ENCODE data around the gene CHST8.

CHST8 gene

GRCh38 chr19:33734913-33735312, 113.2 kb downstream of the CHST8 start:
- H3K36me3 ChIP-seq (ENCODE audit: control insufficient read depth, low read length), result no peaks in the 10 kb centered on the region
- H3K9me3 ChIP-seq (ENCODE audit: control insufficient read depth, insufficient read depth, low read length), result no peaks in the 10 kb centered on the region
- H3K27ac ChIP-seq (ENCODE audit: low read depth, low read length), result no peak overlapping the region
- no peak for TF ChIP-seq EZH2phosphoT487 (IDR thresholded peaks at IDR 0.05; ENCODE audit: borderline replicate concordance, low read length)
- TF ChIP-seq CTCF (IDR thresholded peaks at IDR 0.05; ENCODE audit: low read depth, low read length, poor library complexity, severe bottlenecking), result no peak
- H3F3A ChIP-seq (ENCODE audit: control insufficient read depth, insufficient read depth), result no peaks in the 10 kb centered on the region
- no peaks in the 10 kb centered on the region for H3K27me3 ChIP-seq (ENCODE audit: control insufficient read depth, low read length)
- H3K4me1 ChIP-seq (ENCODE audit: control insufficient read depth, low read length), result no peaks in the 10 kb centered on the region
- H4K20me1 ChIP-seq (ENCODE audit: control insufficient read depth, insufficient read depth, low read depth, low read length), result no peaks in the 10 kb centered on the region
- H3K4me2 ChIP-seq (ENCODE audit: low read length), result no peak overlapping the region
- H3K9me2 ChIP-seq (replicated peaks; ENCODE audit: control insufficient read depth, low read length), result no peaks in the 10 kb centered on the region
- no peaks in the 10 kb centered on the region for H3K79me2 ChIP-seq (ENCODE audit: control insufficient read depth, low read length)
- no peak overlapping the region for H3K4me3 ChIP-seq (ENCODE audit: low read length)

GRCh38 chr19:33736158-33736557, 114.4 kb downstream of the CHST8 start:
- no peaks in the 10 kb centered on the region for H4K20me1 ChIP-seq (ENCODE audit: control insufficient read depth, insufficient read depth, low read depth, low read length)
- no peak overlapping the region for H3K4me3 ChIP-seq (ENCODE audit: low read length)
- TF ChIP-seq CTCF (IDR thresholded peaks at IDR 0.05; ENCODE audit: low read depth, low read length, poor library complexity, severe bottlenecking) (no peak), EZH2phosphoT487 (IDR thresholded peaks at IDR 0.05; ENCODE audit: borderline replicate concordance, low read length) (no peak)
- H3K36me3 ChIP-seq (ENCODE audit: control insufficient read depth, low read length), result no peaks in the 10 kb centered on the region
- H3K27ac ChIP-seq (ENCODE audit: low read depth, low read length), result no peak overlapping the region
- H3K9me2 ChIP-seq (replicated peaks; ENCODE audit: control insufficient read depth, low read length), result no peaks in the 10 kb centered on the region
- no peaks in the 10 kb centered on the region for H3F3A ChIP-seq (ENCODE audit: control insufficient read depth, insufficient read depth)
- no peaks in the 10 kb centered on the region for H3K9me3 ChIP-seq (ENCODE audit: control insufficient read depth, insufficient read depth, low read length)
- H3K27me3 ChIP-seq (ENCODE audit: control insufficient read depth, low read length), result no peaks in the 10 kb centered on the region
- no peaks in the 10 kb centered on the region for H3K4me1 ChIP-seq (ENCODE audit: control insufficient read depth, low read length)
- H3K4me2 ChIP-seq (ENCODE audit: low read length), result no peak overlapping the region
- no peaks in the 10 kb centered on the region for H3K79me2 ChIP-seq (ENCODE audit: control insufficient read depth, low read length)

GRCh38 chr19:33736787-33737186, 115.0 kb downstream of the CHST8 start:
- H4K20me1 ChIP-seq (ENCODE audit: control insufficient read depth, insufficient read depth, low read depth, low read length), result no peaks in the 10 kb centered on the region
- TF ChIP-seq CTCF (IDR thresholded peaks at IDR 0.05; ENCODE audit: low read depth, low read length, poor library complexity, severe bottlenecking) (no peak), EZH2phosphoT487 (IDR thresholded peaks at IDR 0.05; ENCODE audit: borderline replicate concordance, low read length) (no peak)
- no peaks in the 10 kb centered on the region for H3K36me3 ChIP-seq (ENCODE audit: control insufficient read depth, low read length)
- H3K27ac ChIP-seq (ENCODE audit: low read depth, low read length), result no peak overlapping the region
- H3K27me3 ChIP-seq (ENCODE audit: control insufficient read depth, low read length), result no peaks in the 10 kb centered on the region
- no peak overlapping the region for H3K4me2 ChIP-seq (ENCODE audit: low read length)
- H3F3A ChIP-seq (ENCODE audit: control insufficient read depth, insufficient read depth), result no peaks in the 10 kb centered on the region
- no peak overlapping the region for H3K4me3 ChIP-seq (ENCODE audit: low read length)
- H3K9me3 ChIP-seq (ENCODE audit: control insufficient read depth, insufficient read depth, low read length), result no peaks in the 10 kb centered on the region
- no peaks in the 10 kb centered on the region for H3K4me1 ChIP-seq (ENCODE audit: control insufficient read depth, low read length)
- H3K79me2 ChIP-seq (ENCODE audit: control insufficient read depth, low read length), result no peaks in the 10 kb centered on the region
- H3K9me2 ChIP-seq (replicated peaks; ENCODE audit: control insufficient read depth, low read length), result no peaks in the 10 kb centered on the region

Measured in DOHH2 (cell line).